PC-9 (cell line): ENCODE measurements around the gene RPL39. TPM values are rescaled to one million over a fixed set of nuclear protein-coding genes. Genes with fewer than 3 reads are reported as not detected.

Experiments used
- BruUV-seq: library from RNA; stranded (reverse); fragments of 400-500 nt; replicated peaks from 2 replicates; lab custom pipeline; 2021; lab: Mats Ljungman, UMichigan
- CTCF ChIA-PET: fragments of 300-600 bp; sonication (Branson Sonifier 250); formaldehyde crosslinking; loops from one replicate; lab custom pipeline; 2022; ENCODE audit warnings: antibody characterized with exemption; lab: Charles Lee
- POLR2A ChIA-PET: fragments of 300-600 bp; sonication (Branson Sonifier 250); formaldehyde crosslinking; loops from one replicate; lab custom pipeline; 2022; ENCODE audit warnings: antibody characterized with exemption; ENCODE audit not compliant: unreplicated experiment; lab: Charles Lee
- DNase-seq, 2 experiments: peaks; one replicate each; pipeline versions ENCODE4 v3.0.0 to v3.0.0-alpha.2; 2015 to 2022; ENCODE audit warnings: mixed read lengths in 1 of 2
- H2AFZ ChIP-seq: fragments of 200-600 bp; sonication (generic); 2 replicates; pipeline ENCODE4 v1.8.1; 2017; ENCODE audit warnings: antibody characterized with exemption
- H3F3A ChIP-seq: fragments of 200-600 bp; sonication (generic); 2 replicates; pipeline ENCODE4 v1.8.1; 2017; ENCODE audit warnings: antibody characterized with exemption, mild to moderate bottlenecking, low read depth; ENCODE audit not compliant: insufficient read depth
- H3K27ac ChIP-seq: fragments of 200-600 bp; sonication (generic); 2 replicates; pipeline ENCODE4 v1.6.1; 2016; ENCODE audit warnings: mixed run types
- H3K27me3 ChIP-seq: fragments of 200-600 bp; sonication (generic); 2 replicates; pipeline ENCODE4 v1.6.1; 2016; ENCODE audit warnings: low read depth, mixed run types; ENCODE audit not compliant: insufficient read depth
- H3K36me3 ChIP-seq: fragments of 200-600 bp; sonication (generic); 2 replicates; pipeline ENCODE4 v1.6.1; 2016; ENCODE audit warnings: low read depth, mixed run types
- H3K4me1 ChIP-seq: fragments of 200-600 bp; sonication (generic); replicated peaks from 2 replicates; pipeline ENCODE4 v1.6.1; 2016; ENCODE audit warnings: mixed run types; ENCODE audit not compliant: insufficient read depth
- H3K4me2 ChIP-seq: fragments of 200-600 bp; sonication (generic); 2 replicates; pipeline ENCODE4 v1.6.1; 2017; ENCODE audit warnings: mixed run types
- H3K4me3 ChIP-seq: fragments of 200-600 bp; sonication (generic); 2 replicates; pipeline ENCODE4 v1.6.1; 2016; ENCODE audit warnings: mixed run types
- H3K79me2 ChIP-seq: fragments of 200-600 bp; sonication (generic); 2 replicates; pipeline ENCODE4 v1.6.1; 2017; ENCODE audit warnings: low read depth, mixed run types
- H3K9me2 ChIP-seq: fragments of 200-600 bp; sonication (generic); 2 replicates; pipeline ENCODE4 v1.8.1; 2017; ENCODE audit warnings: mild to moderate bottlenecking; ENCODE audit not compliant: insufficient read depth
- H3K9me3 ChIP-seq: fragments of 200-600 bp; sonication (generic); 2 replicates; pipeline ENCODE4 v1.8.1; 2016; ENCODE audit warnings: low read depth; ENCODE audit not compliant: insufficient read depth
- H4K20me1 ChIP-seq: fragments of 200-600 bp; sonication (generic); 2 replicates; pipeline ENCODE4 v1.8.1; 2017; ENCODE audit not compliant: insufficient read depth
- CTCF ChIP-seq: fragments of 200-600 bp; sonication (generic); conservative IDR thresholded peaks from 2 replicates; pipeline ENCODE4 v1.6.1; 2017; ENCODE audit warnings: mixed run types, antibody characterized with exemption, mild to moderate bottlenecking, moderate library complexity
- EZH2 ChIP-seq: fragments of 200-600 bp; sonication (generic); IDR thresholded peaks from 2 replicates; pipeline ENCODE4 v1.8.0; 2017; ENCODE audit warnings: antibody characterized with exemption, low read depth
- intact Hi-C: fragments of 100-400 bp; cut with micrococcal nuclease; formaldehyde crosslinking; loops from one replicate; pipeline ENCODE4 v1.10.0; 2022; ENCODE audit not compliant: unreplicated experiment
- total RNA-seq: library from RNA; stranded (reverse); gene quantifications from 2 replicates; pipeline ENCODE4 v1.2.3, GENCODE V29; 2021

Gene RPL39
- total RNA-seq, 1 experiment from 2014 or later = 3,660 TPM

- no peak for TF ChIP-seq CTCF
- no peak for TF ChIP-seq EZH2
- no peaks in the 10 kb centered on the region for H3K9me2 ChIP-seq
- no peak for DNase-seq
- no peaks in the 10 kb centered on the region for H3F3A ChIP-seq
- H3K79me2 ChIP-seq = no peaks in the 10 kb centered on the region
- H4K20me1 ChIP-seq = no peaks in the 10 kb centered on the region
- ChIA-PET CTCF (no interaction called here), POLR2A (interaction anchor here (0.7 kb wide), 1 partner anchor 50 kb away, joined by 3 read pairs; no protein-coding TSS in a partner anchor)
- H2AFZ ChIP-seq = no peak overlapping the region
- no peaks in the 10 kb centered on the region for H3K27me3 ChIP-seq
- no peak overlapping the region for H3K4me2 ChIP-seq
- H3K4me3 ChIP-seq = no peak overlapping the region
- BruUV-seq = no TSS peak
- intact Hi-C loops = no loop called here
- no peaks in the 10 kb centered on the region for H3K4me1 ChIP-seq
- no peaks in the 10 kb centered on the region for H3K36me3 ChIP-seq
- H3K9me3 ChIP-seq = no peaks in the 10 kb centered on the region; the same call in 1 of the 2 replicates
- H3K27ac ChIP-seq = no peak overlapping the region
Observed at GRCh38 chrX:119801253-119802221, 10.1 kb upstream of the RPL39 start.

- H3K4me2 ChIP-seq = peak overlapping the region; percentile 86
- CTCF ChIA-PET = interaction anchor here (0.6 to 1.2 kb wide), 3 partner anchors 11 to 181 kb away, joined by 3 to 11 read pairs (median 4); partner anchors contain the start of gene SOWAHD
- peaks cover 48% of the 10 kb centered on the region for H4K20me1 ChIP-seq
- H3K9me3 ChIP-seq = no peaks in the 10 kb centered on the region
- POLR2A ChIA-PET = interaction anchor here (0.5 to 1.5 kb wide), 12 partner anchors 33 to 928 kb away, joined by 3 to 19 read pairs (median 6); partner anchors contain the start of genes NDUFA1, RNF113A, SEPTIN6 and SOWAHD
- no peak for DNase-seq
- H3K4me1 ChIP-seq = peaks cover 34% of the 10 kb centered on the region
- peak overlapping the region; percentile 96 for H3K4me3 ChIP-seq
- TF ChIP-seq CTCF (no peak), EZH2 (no peak)
- H3K9me2 ChIP-seq = no peaks in the 10 kb centered on the region
- H2AFZ ChIP-seq = peak overlapping the region; percentile 75; the same call in 1 of the 2 replicates
- intact Hi-C loops = loop anchor here (2.0 to 5.0 kb wide), 3 partner anchors 62 to 184 kb away; partner anchors contain the start of genes NDUFA1, NKRF, RNF113A and UPF3B
- peak overlapping the region; percentile 94 for H3K27ac ChIP-seq
- H3K79me2 ChIP-seq = peaks cover 69% of the 10 kb centered on the region
- H3K27me3 ChIP-seq = no peaks in the 10 kb centered on the region
- peaks cover 48% of the 10 kb centered on the region for H3K36me3 ChIP-seq
- H3F3A ChIP-seq = peaks cover 69% of the 10 kb centered on the region
- TSS peak; percentile 64 for BruUV-seq
Observed at GRCh38 chrX:119790977-119791436, 423 bp downstream of the RPL39 start.

GRCh38 chrX:119784747-119785446 is 6.5 kb downstream of the RPL39 start:
- POLR2A ChIA-PET = interaction anchor here (1.0 to 1.1 kb wide), 2 partner anchors 27 to 82 kb away, joined by 21 read pairs; partner anchors contain the start of gene SOWAHD
- H3K79me2 ChIP-seq = peaks cover 53% of the 10 kb centered on the region

More at GRCh38 chrX:119784747-119785446, 6.5 kb downstream of the RPL39 start:
- Histone ChIP-seq H3K4me2 (no peak overlapping the region), H3K9me2 (no peaks in the 10 kb centered on the region), H2AFZ (no peak overlapping the region), H3K4me3 (peak overlapping the region; percentile 7; the same call in 1 of the 2 replicates), H3K36me3 (peaks cover 54% of the 10 kb centered on the region), H3K27me3 (no peaks in the 10 kb centered on the region), H3K27ac (no peak overlapping the region), H3K9me3 (no peaks in the 10 kb centered on the region), H3K4me1 (peaks cover 26% of the 10 kb centered on the region), H3F3A (peaks cover 93% of the 10 kb centered on the region), H4K20me1 (peaks cover 91% of the 10 kb centered on the region)
- intact Hi-C loops = no loop called here
- CTCF ChIA-PET = interaction anchor here (0.5 to 0.9 kb wide), 3 partner anchors 11 to 159 kb away, joined by 3 to 7 read pairs (median 4); no protein-coding TSS in a partner anchor
- DNase-seq = peak; percentile 31 to 58
- no peak for TF ChIP-seq EZH2
- TF ChIP-seq CTCF = peak; percentile 77
- BruUV-seq = no TSS peak
